Measurements from ENCODE around the gene RAB3C. TPM values are rescaled to one million over a fixed set of nuclear protein-coding genes. Genes with fewer than 3 reads are reported as not detected.

RAB3C gene
- total RNA-seq, 1 experiment from 2014 or later, result not detected

- BruUV-seq (replicated peaks), result no TSS peak
- Mint-ChIP-seq H3K9me3 (ENCODE audit: unreplicated experiment) (no peaks in the 10 kb centered on the region), H3K36me3 (ENCODE audit: insufficient read depth, unreplicated experiment) (no peaks in the 10 kb centered on the region), H3K4me3 (ENCODE audit: unreplicated experiment) (no peak overlapping the region), H3K27me3 (ENCODE audit: insufficient read depth, unreplicated experiment) (peaks cover 98% of the 10 kb centered on the region), H3K4me1 (ENCODE audit: insufficient read depth, unreplicated experiment) (no peaks in the 10 kb centered on the region), H3K27ac (ENCODE audit: low read depth, unreplicated experiment) (no peak overlapping the region)
- TF ChIP-seq CTCF (IDR thresholded peaks at IDR 0.05; ENCODE audit: unreplicated experiment), result no peak
- intact Hi-C loops (cut with micrococcal nuclease), result no loop called here
- no peak for DNase-seq (ENCODE audit: unreplicated experiment)
- ChIA-PET CTCF (interaction anchor here (1.0 kb wide), 1 partner anchor 20 kb away, joined by 3 read pairs; no protein-coding TSS in a partner anchor), POLR2A (no interaction called here)
These were observed 205.1 kb downstream of the RAB3C start for GRCh38 chr5:58787987-58788386.

- no TSS peak for BruUV-seq (replicated peaks)
- no peaks in the 10 kb centered on the region for H3K4me1 Mint-ChIP-seq (ENCODE audit: insufficient read depth, unreplicated experiment)
- H3K27ac Mint-ChIP-seq (ENCODE audit: low read depth, unreplicated experiment), result no peak overlapping the region
- DNase-seq (ENCODE audit: unreplicated experiment), result no peak
- no peak overlapping the region for H3K4me3 Mint-ChIP-seq (ENCODE audit: unreplicated experiment)
- no peaks in the 10 kb centered on the region for H3K9me3 Mint-ChIP-seq (ENCODE audit: unreplicated experiment)
- ChIA-PET POLR2A (interaction anchor here (1.0 kb wide), 1 partner anchor 14 kb away, joined by 3 read pairs; no protein-coding TSS in a partner anchor), CTCF (interaction anchor here (0.6 kb wide), 1 partner anchor 10 kb away, joined by 4 read pairs; no protein-coding TSS in a partner anchor)
- H3K27me3 Mint-ChIP-seq (ENCODE audit: insufficient read depth, unreplicated experiment), result peaks cover 90% of the 10 kb centered on the region
- no peak for TF ChIP-seq CTCF (IDR thresholded peaks at IDR 0.05; ENCODE audit: unreplicated experiment)
- no peaks in the 10 kb centered on the region for H3K36me3 Mint-ChIP-seq (ENCODE audit: insufficient read depth, unreplicated experiment)
- intact Hi-C loops (cut with micrococcal nuclease), result no loop called here
These were observed 211.2 kb downstream of the RAB3C start for GRCh38 chr5:58793888-58794657.

GRCh38 chr5:58794875-58795274, 212.0 kb downstream of the RAB3C start:
- TF ChIP-seq CTCF (IDR thresholded peaks at IDR 0.05; ENCODE audit: unreplicated experiment), result no peak
- BruUV-seq (replicated peaks), result no TSS peak
- H3K4me1 Mint-ChIP-seq (ENCODE audit: insufficient read depth, unreplicated experiment), result no peaks in the 10 kb centered on the region
- intact Hi-C loops (cut with micrococcal nuclease), result no loop called here
- H3K27ac Mint-ChIP-seq (ENCODE audit: low read depth, unreplicated experiment), result no peak overlapping the region
- ChIA-PET POLR2A (no interaction called here), CTCF (no interaction called here)
- peaks cover 90% of the 10 kb centered on the region for H3K27me3 Mint-ChIP-seq (ENCODE audit: insufficient read depth, unreplicated experiment)
- H3K36me3 Mint-ChIP-seq (ENCODE audit: insufficient read depth, unreplicated experiment), result no peaks in the 10 kb centered on the region
- peak; percentile 8 for DNase-seq (ENCODE audit: unreplicated experiment)
- H3K4me3 Mint-ChIP-seq (ENCODE audit: unreplicated experiment), result no peak overlapping the region
- H3K9me3 Mint-ChIP-seq (ENCODE audit: unreplicated experiment), result no peaks in the 10 kb centered on the region

- H3K27me3 Mint-ChIP-seq (ENCODE audit: insufficient read depth, unreplicated experiment), result peaks cover 90% of the 10 kb centered on the region
- no peaks in the 10 kb centered on the region for H3K9me3 Mint-ChIP-seq (ENCODE audit: unreplicated experiment)
- no peak overlapping the region for H3K4me3 Mint-ChIP-seq (ENCODE audit: unreplicated experiment)
- no peaks in the 10 kb centered on the region for H3K4me1 Mint-ChIP-seq (ENCODE audit: insufficient read depth, unreplicated experiment)
- ChIA-PET POLR2A (no interaction called here), CTCF (no interaction called here)
- intact Hi-C loops (cut with micrococcal nuclease), result no loop called here
- no TSS peak for BruUV-seq (replicated peaks)
- no peak for DNase-seq (ENCODE audit: unreplicated experiment)
- TF ChIP-seq CTCF (IDR thresholded peaks at IDR 0.05; ENCODE audit: unreplicated experiment), result no peak
- no peaks in the 10 kb centered on the region for H3K36me3 Mint-ChIP-seq (ENCODE audit: insufficient read depth, unreplicated experiment)
- H3K27ac Mint-ChIP-seq (ENCODE audit: low read depth, unreplicated experiment), result no peak overlapping the region
These were observed 212.5 kb downstream of the RAB3C start for GRCh38 chr5:58795327-58795726.
